ENCODE results near the gene ANKS6.

The ANKS6 gene

DNA sequence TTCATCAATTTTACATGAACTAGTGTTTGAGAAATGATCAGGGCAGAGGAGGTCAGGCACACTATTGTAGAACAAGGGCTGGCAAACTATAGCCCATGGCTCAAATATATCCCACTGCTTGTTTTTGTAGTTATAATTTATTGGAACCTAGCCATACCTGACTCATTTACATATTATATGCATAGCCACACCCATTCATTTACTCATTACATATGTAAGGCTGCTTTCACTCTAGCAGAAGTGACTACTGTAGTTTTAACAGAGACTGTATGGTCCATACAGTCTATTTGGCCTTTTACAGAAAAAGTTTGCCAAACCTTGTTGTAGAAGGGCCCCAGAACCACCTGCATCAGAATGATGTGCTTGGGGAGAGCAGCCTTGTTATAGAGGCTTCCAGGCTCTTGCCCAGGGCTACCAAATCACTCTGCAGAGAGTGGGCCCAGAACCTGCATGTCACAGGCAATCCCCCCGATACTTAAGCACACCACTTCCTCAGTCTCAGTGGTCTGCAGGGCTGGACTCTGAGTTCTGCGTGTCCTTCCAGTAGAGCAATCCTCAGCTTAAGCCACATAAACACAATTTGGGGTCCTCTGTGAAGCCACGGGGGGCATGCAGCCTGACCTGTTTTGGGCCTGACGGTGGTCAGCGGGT lies 6.7 kb downstream of the ANKS6 start:
- Mint-ChIP-seq H3K9me3 (no peaks in the 10 kb centered on the region), H3K4me3 (no peak overlapping the region), H3K4me1 (peaks cover 22% of the 10 kb centered on the region), H3K27me3 (no peaks in the 10 kb centered on the region), H3K27ac (no peak overlapping the region), H3K36me3 (peaks cover 2% of the 10 kb centered on the region)

DNA sequence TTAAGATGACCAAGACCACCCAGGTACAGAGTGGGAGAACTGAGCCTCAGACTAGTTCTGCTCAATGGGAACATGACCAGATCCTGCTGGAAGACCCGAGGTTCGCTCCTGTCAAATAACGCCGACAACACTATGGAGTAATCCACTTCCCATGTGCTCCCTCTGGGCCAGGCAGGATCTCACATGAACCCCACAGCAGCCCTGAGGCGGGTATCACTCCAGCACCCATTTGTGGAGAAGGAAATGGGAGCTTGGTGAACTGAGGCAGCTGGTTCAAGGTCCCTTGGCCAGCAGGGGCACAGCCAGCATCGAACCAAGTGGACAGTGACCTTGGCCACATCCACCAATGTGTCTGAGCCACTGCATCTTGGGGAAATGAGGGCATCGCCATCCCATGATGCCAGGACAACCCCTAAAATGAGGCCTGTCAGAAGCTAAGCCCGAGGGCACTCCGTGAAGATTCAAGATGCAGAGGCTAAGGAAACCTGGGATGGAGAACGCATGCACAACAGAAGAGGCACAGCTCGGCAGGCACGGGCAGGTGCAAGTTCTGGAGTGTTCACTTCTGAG lies 8.5 kb downstream of the ANKS6 start:
- no peak overlapping the region for H3K4me3 Mint-ChIP-seq
- H3K27me3 Mint-ChIP-seq, result no peaks in the 10 kb centered on the region
- H3K36me3 Mint-ChIP-seq, result peaks cover 2% of the 10 kb centered on the region
- H3K27ac Mint-ChIP-seq, result no peak overlapping the region
- peaks cover 17% of the 10 kb centered on the region for H3K4me1 Mint-ChIP-seq
- H3K9me3 Mint-ChIP-seq, result no peaks in the 10 kb centered on the region

DNA sequence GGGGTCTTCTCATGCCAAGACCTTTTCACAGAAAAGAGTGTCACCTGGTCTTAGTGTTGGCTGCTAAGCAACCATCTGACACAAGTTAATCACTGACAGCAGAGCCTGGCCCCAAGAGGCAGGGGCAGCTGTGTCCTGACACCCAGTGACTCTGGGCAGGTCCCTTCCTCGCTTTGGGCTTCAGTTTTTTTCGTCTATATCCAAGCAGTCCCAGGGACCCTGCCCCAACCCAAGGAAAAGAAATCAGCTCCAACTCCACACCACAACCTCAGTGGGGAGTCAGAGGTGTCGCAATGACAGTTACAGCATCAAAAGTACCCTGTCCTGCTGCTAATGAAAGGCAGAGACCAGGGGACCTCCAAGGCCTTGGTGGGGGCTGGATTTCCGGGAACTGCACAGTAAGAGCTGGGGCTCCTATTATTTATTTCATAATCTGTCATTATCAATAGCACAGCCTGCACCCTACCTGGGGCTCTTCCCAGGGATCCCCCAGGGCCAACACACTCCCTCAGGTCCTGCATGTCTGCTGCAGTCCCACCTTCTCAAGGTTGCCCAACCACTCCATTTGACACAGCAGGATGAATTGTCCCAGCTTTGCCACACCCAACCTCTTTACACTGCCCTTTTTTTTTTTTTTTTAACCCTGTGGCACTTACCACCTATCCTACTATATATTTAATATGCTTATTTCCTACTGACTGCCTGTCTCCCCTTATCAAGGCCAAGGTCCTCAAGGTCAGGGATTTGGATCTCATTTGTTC lies 9.4 kb downstream of the ANKS6 start:
- Mint-ChIP-seq H3K4me3 (no peak overlapping the region), H3K27me3 (no peaks in the 10 kb centered on the region), H3K36me3 (peaks cover 2% of the 10 kb centered on the region), H3K27ac (no peak overlapping the region), H3K4me1 (peaks cover 9% of the 10 kb centered on the region), H3K9me3 (no peaks in the 10 kb centered on the region)

DNA sequence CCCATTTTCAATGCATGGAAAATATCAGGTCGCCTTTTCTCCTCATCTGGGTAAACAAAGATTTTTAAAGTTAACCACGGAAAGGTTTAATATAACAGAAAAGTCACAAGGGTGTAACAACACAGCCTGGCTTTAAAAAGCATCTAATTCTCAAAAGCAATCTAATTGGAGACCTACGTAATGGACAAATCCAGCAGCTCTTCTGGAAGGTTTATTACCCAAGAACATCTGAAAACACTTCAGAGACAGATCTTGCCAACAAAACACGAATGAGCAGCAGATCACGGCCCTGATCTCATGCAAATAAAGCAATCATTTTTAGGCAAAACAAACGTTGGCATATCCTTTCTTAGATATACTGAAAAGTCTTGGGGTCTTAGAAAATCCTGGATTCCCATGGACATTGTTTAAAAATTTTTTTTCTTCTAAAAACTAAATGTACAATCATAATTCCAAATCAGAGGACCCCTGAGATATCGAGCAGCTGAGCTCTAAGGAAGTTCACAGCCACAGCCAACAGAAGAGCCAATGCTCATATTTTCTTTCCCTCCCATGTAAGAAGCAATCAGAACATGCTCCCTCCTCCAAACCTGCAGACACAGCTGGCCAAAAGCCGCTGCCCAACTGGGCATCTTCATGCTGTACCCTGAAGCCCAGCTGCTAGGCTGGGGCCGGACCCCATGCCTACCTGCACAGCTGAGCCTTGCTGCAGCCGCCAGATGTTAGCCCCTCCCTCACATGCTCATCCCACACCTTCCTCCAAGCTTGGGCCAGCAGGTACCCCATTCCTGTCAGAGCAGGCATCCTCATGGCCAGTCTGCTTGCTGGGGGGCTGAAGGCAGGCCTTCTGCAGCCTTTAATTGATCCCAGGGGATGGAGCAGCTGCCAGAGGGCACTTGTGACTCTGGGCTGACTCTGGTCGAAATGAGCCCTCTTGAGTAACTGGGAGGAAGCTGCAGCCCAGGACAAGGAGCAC lies 11.2 kb downstream of the ANKS6 start:
- Mint-ChIP-seq H3K36me3 (peaks cover 2% of the 10 kb centered on the region), H3K27ac (no peak overlapping the region), H3K4me3 (no peak overlapping the region), H3K9me3 (no peaks in the 10 kb centered on the region), H3K27me3 (no peaks in the 10 kb centered on the region), H3K4me1 (no peaks in the 10 kb centered on the region)

DNA sequence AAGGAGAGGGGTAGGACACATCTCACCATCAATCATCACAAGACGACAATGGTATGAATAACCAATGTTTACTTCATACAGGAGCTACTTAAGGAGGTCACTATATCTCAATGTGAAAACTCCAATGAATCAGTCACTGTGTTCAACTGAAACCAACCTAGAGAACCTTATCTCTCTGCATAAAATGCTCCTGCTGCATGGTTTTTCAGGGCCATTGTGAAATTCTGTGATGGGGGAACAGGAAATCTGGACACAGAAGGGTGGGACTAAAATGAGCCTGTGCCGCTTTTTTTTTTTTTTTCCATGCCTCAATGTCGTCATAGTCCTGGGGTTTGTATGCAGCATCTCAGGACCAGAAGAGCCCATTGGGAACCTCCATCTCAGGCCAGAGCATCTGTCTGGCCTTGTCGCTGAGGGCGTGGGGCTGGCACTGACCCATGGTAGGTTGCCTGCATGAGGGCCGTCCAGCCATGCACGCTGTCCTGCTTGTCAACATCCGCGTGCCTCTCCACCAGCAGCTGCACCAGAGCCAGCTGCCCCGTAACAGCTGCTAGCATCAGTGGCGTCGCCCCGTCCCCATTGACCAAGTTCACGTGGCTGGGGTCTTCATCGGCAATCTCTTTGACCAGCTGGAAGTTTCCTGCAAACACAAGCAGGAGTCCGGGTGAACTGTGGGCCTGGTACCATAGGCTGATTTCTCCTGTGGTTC lies 12.7 kb downstream of the ANKS6 start:
- H3K4me3 Mint-ChIP-seq, result no peak overlapping the region

DNA sequence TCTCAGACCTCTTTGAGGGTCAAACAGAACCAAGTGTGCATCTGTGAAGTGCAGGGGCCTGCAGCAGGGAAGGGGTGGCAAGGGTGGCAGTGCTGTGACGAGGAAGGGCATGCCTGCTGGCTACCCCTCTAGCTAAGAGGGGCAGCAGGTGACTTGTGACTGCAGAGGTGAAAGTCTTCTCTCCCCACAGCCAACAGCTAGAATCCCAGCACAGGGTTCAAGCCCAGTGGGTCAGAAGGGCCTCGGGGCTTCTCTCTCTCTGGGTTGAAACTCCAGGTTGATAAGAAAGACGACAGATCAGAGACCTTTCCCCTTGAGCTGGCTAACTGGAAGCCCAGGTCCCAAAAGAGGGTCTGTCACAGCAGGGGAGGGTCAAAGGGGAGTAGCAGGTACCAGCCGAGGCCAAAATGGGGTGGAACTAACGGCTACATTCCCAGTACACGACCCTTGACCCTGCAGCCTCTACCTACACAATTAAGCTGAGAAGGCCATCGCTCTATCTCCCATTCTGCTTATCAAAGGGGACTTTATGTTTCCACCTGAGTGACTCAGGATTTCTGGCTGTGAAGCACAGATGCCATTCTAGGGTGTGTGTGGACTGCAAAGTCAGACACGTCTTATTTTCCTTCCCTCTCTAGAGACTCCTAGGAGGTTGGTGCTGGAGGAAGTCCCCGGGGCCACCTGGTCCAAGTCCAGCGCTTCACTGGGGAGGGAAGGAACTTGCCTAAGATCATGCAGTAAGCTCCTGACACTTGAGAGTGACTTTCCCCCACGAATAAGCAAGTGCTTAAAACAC lies 14.6 kb downstream of the ANKS6 start:
- Mint-ChIP-seq H3K27ac (no peak overlapping the region), H3K36me3 (peaks cover 4% of the 10 kb centered on the region), H3K27me3 (no peaks in the 10 kb centered on the region), H3K4me1 (no peaks in the 10 kb centered on the region), H3K4me3 (no peak overlapping the region), H3K9me3 (no peaks in the 10 kb centered on the region)

More for the DNA sequence above, 12.7 kb downstream of the ANKS6 start:
- Mint-ChIP-seq H3K27ac (no peak overlapping the region), H3K9me3 (no peaks in the 10 kb centered on the region), H3K27me3 (no peaks in the 10 kb centered on the region), H3K4me1 (no peaks in the 10 kb centered on the region), H3K36me3 (no peaks in the 10 kb centered on the region)

DNA sequence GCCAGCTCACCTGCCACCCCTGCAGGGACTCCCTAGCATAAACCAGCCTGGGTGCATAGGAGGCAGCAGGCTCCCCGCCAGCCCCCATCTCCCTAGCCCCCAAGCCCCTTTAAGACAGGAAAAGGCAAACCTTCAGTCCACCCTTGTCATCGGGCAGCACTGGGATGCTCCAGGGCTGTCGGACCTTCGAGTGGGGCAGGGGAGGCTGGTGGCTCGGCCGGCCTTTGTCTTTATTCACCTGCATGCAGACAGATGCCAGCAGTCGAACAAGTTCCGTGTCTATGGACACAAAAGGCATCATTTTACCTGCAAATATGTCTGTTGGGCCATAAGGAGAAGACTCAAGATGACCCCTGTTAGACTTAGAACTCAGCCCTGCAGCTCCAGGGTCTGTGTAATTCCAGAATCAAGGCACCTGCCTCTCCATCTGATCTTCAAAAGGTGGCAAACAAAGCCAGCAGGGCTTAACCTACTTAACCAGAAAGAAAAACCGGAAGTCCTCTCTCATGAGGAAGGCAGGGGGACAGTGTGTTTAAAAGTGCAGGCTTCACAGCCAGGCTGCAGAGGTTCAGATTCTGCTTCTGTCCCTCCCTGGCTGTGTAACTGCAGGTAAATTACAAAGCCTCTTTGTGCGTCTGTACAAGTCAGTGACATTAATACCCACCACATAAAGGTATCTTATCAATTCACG lies 16.2 kb downstream of the ANKS6 start:
- Mint-ChIP-seq H3K27me3 (no peaks in the 10 kb centered on the region), H3K27ac (no peak overlapping the region), H3K9me3 (no peaks in the 10 kb centered on the region), H3K36me3 (peaks cover 5% of the 10 kb centered on the region), H3K4me3 (no peak overlapping the region), H3K4me1 (no peaks in the 10 kb centered on the region)

DNA sequence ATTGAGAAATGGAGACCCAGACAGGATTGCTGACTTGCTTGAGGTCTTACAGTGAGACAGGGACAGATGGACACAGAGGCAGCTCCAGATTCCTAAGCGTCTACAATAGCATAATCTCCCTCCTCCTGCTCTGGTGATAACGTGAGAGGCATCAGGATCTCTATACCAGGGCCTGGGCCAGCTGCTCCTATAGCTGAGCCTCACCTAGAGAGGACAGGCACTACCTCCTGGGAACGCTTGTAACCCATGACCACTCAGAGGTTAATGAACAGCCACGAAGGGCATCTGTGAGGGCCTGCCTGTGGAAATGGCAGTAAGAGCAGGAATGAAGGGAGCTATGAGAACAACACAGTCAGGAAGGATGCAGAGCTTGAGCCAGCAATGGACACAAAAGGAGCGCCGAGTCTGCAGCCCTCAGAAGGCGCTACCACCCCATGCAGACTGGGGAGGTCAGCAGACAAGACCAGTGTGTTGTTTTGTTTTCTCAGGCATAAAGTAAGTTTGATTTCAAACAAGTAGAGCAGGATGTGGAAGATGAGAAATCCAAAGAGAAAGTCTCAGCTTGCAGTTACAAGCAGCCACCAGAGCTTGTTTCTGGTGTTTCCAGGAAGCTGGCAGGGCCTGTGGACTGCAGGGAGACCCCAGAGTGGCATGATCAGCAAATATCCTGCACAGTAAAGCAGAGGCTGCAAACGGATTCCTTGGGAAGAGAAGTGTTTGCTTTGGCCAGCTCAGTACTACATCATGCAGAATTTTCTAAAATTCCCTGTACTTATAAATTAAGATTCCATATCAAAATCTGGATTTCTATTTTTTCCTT lies 17.4 kb downstream of the ANKS6 start:
- Mint-ChIP-seq H3K9me3 (no peaks in the 10 kb centered on the region), H3K4me3 (no peak overlapping the region), H3K27ac (no peak overlapping the region), H3K36me3 (peaks cover 5% of the 10 kb centered on the region), H3K27me3 (no peaks in the 10 kb centered on the region), H3K4me1 (no peaks in the 10 kb centered on the region)

DNA sequence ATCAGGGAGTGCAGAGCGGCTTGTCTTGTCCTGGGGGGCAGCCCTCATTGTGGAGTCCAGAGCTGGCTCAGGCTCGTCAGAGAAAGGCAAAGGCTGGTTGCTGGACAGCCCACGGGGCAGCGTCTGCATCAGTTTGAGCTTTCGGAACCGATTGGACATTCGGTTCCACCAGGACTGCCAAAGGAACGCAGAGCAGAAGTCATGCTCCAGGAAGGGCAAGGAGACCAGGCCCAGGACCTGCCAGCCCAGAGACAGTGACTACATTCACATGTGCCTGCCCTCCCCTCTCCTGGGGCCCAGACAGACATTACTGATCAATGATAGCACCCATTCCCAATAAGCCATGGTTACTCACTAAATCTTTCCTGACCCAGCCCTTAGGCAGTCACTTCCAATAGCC lies 18.1 kb downstream of the ANKS6 start:
- H3K36me3 Mint-ChIP-seq, result peaks cover 9% of the 10 kb centered on the region
- H3K4me3 Mint-ChIP-seq, result no peak overlapping the region
- H3K27ac Mint-ChIP-seq, result no peak overlapping the region
- no peaks in the 10 kb centered on the region for H3K27me3 Mint-ChIP-seq
- H3K9me3 Mint-ChIP-seq, result no peaks in the 10 kb centered on the region
- H3K4me1 Mint-ChIP-seq, result no peaks in the 10 kb centered on the region

DNA sequence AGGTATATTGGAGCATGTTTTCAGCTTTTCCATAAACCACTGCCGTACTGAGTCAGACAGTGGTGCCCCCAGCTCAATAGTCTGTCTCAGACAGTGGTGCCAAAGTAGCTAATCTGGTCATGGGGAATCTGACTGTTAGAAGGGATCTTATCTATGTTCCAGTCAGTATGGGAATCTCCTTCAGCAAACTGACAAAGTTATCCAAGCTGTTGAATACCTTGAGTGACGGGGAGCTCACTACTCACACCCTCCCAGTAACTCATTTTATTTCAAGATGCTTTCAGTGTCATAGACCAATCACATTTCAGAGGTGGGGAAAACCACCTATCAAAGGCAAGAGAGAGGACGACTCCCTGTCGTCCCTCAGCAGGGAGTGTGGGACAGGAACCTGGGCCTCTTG lies 18.7 kb downstream of the ANKS6 start:
- H3K27me3 Mint-ChIP-seq, result no peaks in the 10 kb centered on the region
- H3K9me3 Mint-ChIP-seq, result no peaks in the 10 kb centered on the region
- H3K36me3 Mint-ChIP-seq, result peaks cover 15% of the 10 kb centered on the region
- H3K4me1 Mint-ChIP-seq, result no peaks in the 10 kb centered on the region
- H3K4me3 Mint-ChIP-seq, result no peak overlapping the region
- H3K27ac Mint-ChIP-seq, result no peak overlapping the region

DNA sequence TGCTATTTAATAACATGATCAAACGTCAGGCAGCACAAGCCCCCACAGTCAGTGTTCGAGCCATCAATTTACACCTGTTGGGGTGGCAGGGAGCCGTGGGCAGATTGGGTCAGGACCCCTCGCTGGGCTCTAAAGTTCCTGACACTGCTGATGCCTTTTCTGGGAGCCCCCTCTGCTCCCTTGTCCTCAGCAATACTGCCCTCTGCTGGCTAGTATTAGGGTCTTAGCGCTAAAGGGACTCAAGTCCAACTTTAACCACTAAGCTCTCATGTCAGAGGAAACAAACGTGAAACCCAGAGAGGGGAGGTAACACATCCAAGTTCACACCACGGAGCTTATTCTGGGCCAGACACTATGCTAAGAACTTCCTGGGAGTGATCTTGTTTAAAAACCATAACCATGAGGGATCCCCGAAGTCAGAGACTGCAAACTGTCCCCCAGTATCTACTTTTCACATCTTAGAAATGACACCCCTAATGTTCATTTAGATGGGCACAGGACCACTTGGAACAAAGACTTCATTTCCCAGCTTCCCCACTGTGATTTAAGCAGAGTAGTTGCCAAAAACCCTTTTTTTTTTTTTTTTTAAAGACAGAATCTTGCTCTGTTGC lies 20.4 kb downstream of the ANKS6 start:
- Mint-ChIP-seq H3K4me3 (no peak overlapping the region), H3K36me3 (peaks cover 20% of the 10 kb centered on the region), H3K27me3 (no peaks in the 10 kb centered on the region), H3K9me3 (no peaks in the 10 kb centered on the region), H3K27ac (no peak overlapping the region), H3K4me1 (no peaks in the 10 kb centered on the region)

DNA sequence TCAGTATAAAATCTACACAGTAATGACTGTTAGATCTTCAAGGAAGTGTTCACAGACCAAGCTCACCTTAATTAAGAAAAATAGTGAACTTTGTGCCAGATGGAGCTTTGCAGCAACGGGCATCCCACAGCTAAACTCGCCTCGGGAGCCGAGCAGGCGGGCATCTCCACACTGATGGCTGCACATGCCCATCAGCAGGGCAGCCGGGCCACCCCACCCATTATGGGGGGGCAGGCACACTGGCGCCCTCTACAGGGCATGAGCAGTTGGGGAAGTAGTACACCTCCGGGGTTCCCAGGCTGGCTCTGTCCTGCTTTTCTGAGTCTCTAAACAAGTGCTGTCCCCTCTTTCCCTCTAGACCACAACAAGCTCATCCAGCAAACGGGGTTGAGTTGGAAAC lies 21.6 kb downstream of the ANKS6 start:
- no peaks in the 10 kb centered on the region for H3K27me3 Mint-ChIP-seq
- peaks cover 24% of the 10 kb centered on the region for H3K36me3 Mint-ChIP-seq
- no peaks in the 10 kb centered on the region for H3K9me3 Mint-ChIP-seq
- no peaks in the 10 kb centered on the region for H3K4me1 Mint-ChIP-seq
- no peak overlapping the region for H3K27ac Mint-ChIP-seq
- H3K4me3 Mint-ChIP-seq, result no peak overlapping the region

DNA sequence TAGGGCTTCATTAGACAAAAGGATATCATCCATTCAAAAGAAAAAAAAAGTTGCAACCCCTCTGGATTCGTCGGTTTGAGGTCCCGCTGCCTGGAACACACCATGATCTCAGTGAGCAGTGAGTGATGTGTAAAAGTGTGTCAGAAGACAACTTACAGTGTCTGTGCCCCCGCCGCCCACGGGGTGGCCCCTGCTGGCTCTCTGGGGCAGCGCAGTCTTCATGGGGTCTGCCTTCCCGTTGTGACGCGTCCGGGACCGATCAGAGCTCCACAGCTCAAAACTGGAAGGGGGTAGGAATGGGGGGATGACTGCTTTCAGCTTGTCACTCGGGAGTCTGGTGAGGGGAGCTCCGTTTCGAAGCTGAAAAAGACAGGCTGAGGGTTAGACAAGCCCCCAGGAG lies 22.6 kb downstream of the ANKS6 start:
- Mint-ChIP-seq H3K27me3 (no peaks in the 10 kb centered on the region), H3K36me3 (peaks cover 25% of the 10 kb centered on the region), H3K27ac (no peak overlapping the region), H3K4me1 (no peaks in the 10 kb centered on the region), H3K9me3 (no peaks in the 10 kb centered on the region), H3K4me3 (no peak overlapping the region)
